Neural cell (in vitro differentiated cells): ENCODE data around the gene AOAH. TPM values are rescaled to one million over a fixed set of nuclear protein-coding genes. Genes with fewer than 3 reads are reported as not detected.
"Not testable (repeated sequence)": the region's sequence is repeated elsewhere in the genome, so short reads cannot be mapped to it uniquely, and the experiment has no call there.

Experiments
- H2AFZ ChIP-seq: fragments of 200-600, 300-800 bp; sonication (generic), shearing (Covaris generic); 2 replicates; pipeline ENCODE4 v1.6.0; 2014; ENCODE audit warnings: low read depth, mild to moderate bottlenecking, antibody characterized with exemption, low read length, moderate library complexity
- H3F3A ChIP-seq: fragments of 200-600 bp; shearing (Covaris generic); 2 replicates; pipeline ENCODE4 v1.6.1; 2016; ENCODE audit warnings: mild to moderate bottlenecking, moderate library complexity, mixed read lengths, antibody characterized with exemption, low read length; ENCODE audit not compliant: insufficient read depth, poor library complexity, severe bottlenecking
- H3K27ac ChIP-seq: fragments of 200-600, 300-800 bp; sonication (generic), shearing (Covaris generic); 2 replicates; pipeline ENCODE4 v1.5.1; 2014; ENCODE audit warnings: mild to moderate bottlenecking, low read length, moderate library complexity
- H3K27me3 ChIP-seq: fragments of 300-800, 200-600 bp; sonication (generic), shearing (Covaris generic); 2 replicates; pipeline ENCODE4 v1.6.0; 2014; ENCODE audit warnings: mild to moderate bottlenecking, low read depth, low read length, moderate library complexity; ENCODE audit not compliant: insufficient read depth
- H3K36me3 ChIP-seq: fragments of 300-800, 200-600 bp; sonication (generic), shearing (Covaris generic); 2 replicates; pipeline ENCODE4 v1.5.1; 2014; ENCODE audit warnings: mild to moderate bottlenecking, antibody characterized with exemption, low read length, moderate library complexity; ENCODE audit not compliant: insufficient read depth
- H3K4me2 ChIP-seq: fragments of 300-800, 200-600 bp; sonication (generic), shearing (Covaris generic); 2 replicates; pipeline ENCODE4 v1.6.0; 2014; ENCODE audit warnings: mild to moderate bottlenecking, low read length
- H3K4me3 ChIP-seq: fragments of 300-800, 200-600 bp; sonication (generic), shearing (Covaris generic); 2 replicates; pipeline ENCODE4 v1.5.1; 2014; ENCODE audit warnings: mild to moderate bottlenecking, low read length, moderate library complexity
- H3K79me2 ChIP-seq: fragments of 200-600 bp; shearing (Covaris generic); replicated peaks from 2 replicates; pipeline ENCODE4 v1.6.0; 2014; ENCODE audit warnings: mild to moderate bottlenecking, low read length, moderate library complexity; ENCODE audit not compliant: insufficient read depth
- H3K9ac ChIP-seq: fragments of 300-800, 200-600 bp; sonication (generic), shearing (Covaris generic); 2 replicates; pipeline ENCODE4 v1.6.1; 2016; ENCODE audit warnings: mild to moderate bottlenecking, low read length, mixed read lengths
- H3K9me2 ChIP-seq: fragments of 200-600 bp; shearing (Covaris generic); 2 replicates; pipeline ENCODE4 v1.6.1; 2016; ENCODE audit warnings: mild to moderate bottlenecking, low read length, mixed read lengths; ENCODE audit not compliant: insufficient read depth
- H3K9me3 ChIP-seq: fragments of 200-600, 300-800 bp; sonication (generic), shearing (Covaris generic); 2 replicates; pipeline ENCODE4 v1.6.1; 2016; ENCODE audit warnings: mild to moderate bottlenecking, mixed run types, low read length, moderate library complexity, mixed read lengths
- H4K20me1 ChIP-seq: fragments of 200-600 bp; shearing (Covaris generic); 2 replicates; pipeline ENCODE4 v1.6.1; 2016; ENCODE audit warnings: mild to moderate bottlenecking, mixed run types; ENCODE audit not compliant: insufficient read depth
- EP300 ChIP-seq: fragments of 450-650 bp; conservative IDR thresholded peaks from 2 replicates; pipeline ENCODE4 v1.6.1; 2014; ENCODE audit warnings: antibody characterized with exemption, mild to moderate bottlenecking, moderate library complexity; ENCODE audit not compliant: poor library complexity, severe bottlenecking
- EZH2 ChIP-seq: fragments of 200-600, 300-800 bp; shearing (Covaris generic), sonication (generic); IDR thresholded peaks from 2 replicates; pipeline ENCODE4 v1.6.1; 2014; ENCODE audit warnings: antibody characterized with exemption, low read length, borderline replicate concordance, mild to moderate bottlenecking; ENCODE audit not compliant: insufficient read depth, poor library complexity, severe bottlenecking
- MXI1 ChIP-seq: fragments of 450-650 bp; conservative IDR thresholded peaks from 2 replicates; pipeline ENCODE4 v1.6.1; 2014; ENCODE audit warnings: antibody characterized with exemption, mild to moderate bottlenecking; ENCODE audit not compliant: poor library complexity, severe bottlenecking
- POLR2AphosphoS5 ChIP-seq: IDR thresholded peaks from 2 replicates; pipeline ENCODE4 v1.6.1; 2012
- RAD21 ChIP-seq: fragments of 450-650 bp; conservative IDR thresholded peaks from 2 replicates; pipeline ENCODE4 v1.6.1; 2014; ENCODE audit warnings: antibody characterized with exemption, mild to moderate bottlenecking, moderate library complexity
- SMC3 ChIP-seq: fragments of 450-650 bp; conservative IDR thresholded peaks from 2 replicates; pipeline ENCODE4 v1.6.1; 2014; ENCODE audit warnings: antibody characterized with exemption, mild to moderate bottlenecking, moderate library complexity; ENCODE audit not compliant: poor library complexity
- TAF1 ChIP-seq: IDR thresholded peaks from 2 replicates; pipeline ENCODE4 v1.6.1; 2012; ENCODE audit warnings: low read depth
- polyA plus RNA-seq: library from polyadenylated mRNA; depleted of rRNA; stranded (reverse); fragments of >200 nt; gene quantifications from 2 replicates; pipeline ENCODE4 v1.2.3, GENCODE V29; 2014
- TF ChIP-seq, protein P1 (sequence below): fragments of 450-650 bp; IDR thresholded peaks from 2 replicates; pipeline ENCODE4 v1.5.1; 2014; ENCODE audit warnings: antibody characterized with exemption, mild to moderate bottlenecking, moderate library complexity; ENCODE audit not compliant: poor library complexity, severe bottlenecking
- TF ChIP-seq, protein P2 (sequence below): IDR thresholded peaks from 2 replicates; pipeline ENCODE4 v1.6.1; 2012; ENCODE audit warnings: borderline replicate concordance

AOAH gene
- polyA plus RNA-seq, 1 donor from 2014 or later, result 4.3 TPM

DNA sequence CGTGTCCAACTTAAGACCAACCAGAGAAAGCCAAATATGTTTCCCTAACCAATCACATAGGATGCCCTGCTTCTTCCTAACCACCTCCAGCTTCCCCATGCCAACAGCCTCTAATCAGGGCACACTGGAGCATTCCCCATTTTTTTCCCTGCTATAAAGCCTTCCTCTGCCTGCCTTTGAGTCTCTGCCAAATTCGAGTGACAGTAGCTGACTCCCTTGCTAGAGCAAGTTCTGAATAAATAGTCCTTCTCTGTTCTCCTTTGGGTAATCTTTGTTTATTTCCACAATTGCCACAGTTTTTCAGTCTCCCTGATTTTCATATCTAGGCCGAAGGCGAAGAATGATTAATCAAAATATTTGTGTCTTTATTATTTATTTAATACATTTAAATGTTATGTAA is 238.0 kb downstream of the AOAH start:
- H3K9me2 ChIP-seq, result no peaks in the 10 kb centered on the region
- no peak overlapping the region for H3K4me3 ChIP-seq
- no peak overlapping the region for H2AFZ ChIP-seq
- H3F3A ChIP-seq, result no peaks in the 10 kb centered on the region
- H4K20me1 ChIP-seq, result peaks cover 3% of the 10 kb centered on the region
- no peak overlapping the region for H3K9ac ChIP-seq
- no peak overlapping the region for H3K27ac ChIP-seq
- H3K4me2 ChIP-seq, result no peak overlapping the region
- H3K36me3 ChIP-seq, result no peaks in the 10 kb centered on the region
- TF ChIP-seq RAD21, result no peak
- no peak for TF ChIP-seq POLR2AphosphoS5
- no peak for TF ChIP-seq EP300
- TF ChIP-seq, protein P1, sequence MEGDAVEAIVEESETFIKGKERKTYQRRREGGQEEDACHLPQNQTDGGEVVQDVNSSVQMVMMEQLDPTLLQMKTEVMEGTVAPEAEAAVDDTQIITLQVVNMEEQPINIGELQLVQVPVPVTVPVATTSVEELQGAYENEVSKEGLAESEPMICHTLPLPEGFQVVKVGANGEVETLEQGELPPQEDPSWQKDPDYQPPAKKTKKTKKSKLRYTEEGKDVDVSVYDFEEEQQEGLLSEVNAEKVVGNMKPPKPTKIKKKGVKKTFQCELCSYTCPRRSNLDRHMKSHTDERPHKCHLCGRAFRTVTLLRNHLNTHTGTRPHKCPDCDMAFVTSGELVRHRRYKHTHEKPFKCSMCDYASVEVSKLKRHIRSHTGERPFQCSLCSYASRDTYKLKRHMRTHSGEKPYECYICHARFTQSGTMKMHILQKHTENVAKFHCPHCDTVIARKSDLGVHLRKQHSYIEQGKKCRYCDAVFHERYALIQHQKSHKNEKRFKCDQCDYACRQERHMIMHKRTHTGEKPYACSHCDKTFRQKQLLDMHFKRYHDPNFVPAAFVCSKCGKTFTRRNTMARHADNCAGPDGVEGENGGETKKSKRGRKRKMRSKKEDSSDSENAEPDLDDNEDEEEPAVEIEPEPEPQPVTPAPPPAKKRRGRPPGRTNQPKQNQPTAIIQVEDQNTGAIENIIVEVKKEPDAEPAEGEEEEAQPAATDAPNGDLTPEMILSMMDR, result no peak
- TF ChIP-seq TAF1, result no peak
- no peak for TF ChIP-seq EZH2
- TF ChIP-seq MXI1, result no peak
- TF ChIP-seq, protein P2, sequence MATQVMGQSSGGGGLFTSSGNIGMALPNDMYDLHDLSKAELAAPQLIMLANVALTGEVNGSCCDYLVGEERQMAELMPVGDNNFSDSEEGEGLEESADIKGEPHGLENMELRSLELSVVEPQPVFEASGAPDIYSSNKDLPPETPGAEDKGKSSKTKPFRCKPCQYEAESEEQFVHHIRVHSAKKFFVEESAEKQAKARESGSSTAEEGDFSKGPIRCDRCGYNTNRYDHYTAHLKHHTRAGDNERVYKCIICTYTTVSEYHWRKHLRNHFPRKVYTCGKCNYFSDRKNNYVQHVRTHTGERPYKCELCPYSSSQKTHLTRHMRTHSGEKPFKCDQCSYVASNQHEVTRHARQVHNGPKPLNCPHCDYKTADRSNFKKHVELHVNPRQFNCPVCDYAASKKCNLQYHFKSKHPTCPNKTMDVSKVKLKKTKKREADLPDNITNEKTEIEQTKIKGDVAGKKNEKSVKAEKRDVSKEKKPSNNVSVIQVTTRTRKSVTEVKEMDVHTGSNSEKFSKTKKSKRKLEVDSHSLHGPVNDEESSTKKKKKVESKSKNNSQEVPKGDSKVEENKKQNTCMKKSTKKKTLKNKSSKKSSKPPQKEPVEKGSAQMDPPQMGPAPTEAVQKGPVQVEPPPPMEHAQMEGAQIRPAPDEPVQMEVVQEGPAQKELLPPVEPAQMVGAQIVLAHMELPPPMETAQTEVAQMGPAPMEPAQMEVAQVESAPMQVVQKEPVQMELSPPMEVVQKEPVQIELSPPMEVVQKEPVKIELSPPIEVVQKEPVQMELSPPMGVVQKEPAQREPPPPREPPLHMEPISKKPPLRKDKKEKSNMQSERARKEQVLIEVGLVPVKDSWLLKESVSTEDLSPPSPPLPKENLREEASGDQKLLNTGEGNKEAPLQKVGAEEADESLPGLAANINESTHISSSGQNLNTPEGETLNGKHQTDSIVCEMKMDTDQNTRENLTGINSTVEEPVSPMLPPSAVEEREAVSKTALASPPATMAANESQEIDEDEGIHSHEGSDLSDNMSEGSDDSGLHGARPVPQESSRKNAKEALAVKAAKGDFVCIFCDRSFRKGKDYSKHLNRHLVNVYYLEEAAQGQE, result no peak
- no peak for TF ChIP-seq SMC3
- no peaks in the 10 kb centered on the region for H3K79me2 ChIP-seq
- H3K9me3 ChIP-seq, result no peaks in the 10 kb centered on the region
- H3K27me3 ChIP-seq, result no peaks in the 10 kb centered on the region

DNA sequence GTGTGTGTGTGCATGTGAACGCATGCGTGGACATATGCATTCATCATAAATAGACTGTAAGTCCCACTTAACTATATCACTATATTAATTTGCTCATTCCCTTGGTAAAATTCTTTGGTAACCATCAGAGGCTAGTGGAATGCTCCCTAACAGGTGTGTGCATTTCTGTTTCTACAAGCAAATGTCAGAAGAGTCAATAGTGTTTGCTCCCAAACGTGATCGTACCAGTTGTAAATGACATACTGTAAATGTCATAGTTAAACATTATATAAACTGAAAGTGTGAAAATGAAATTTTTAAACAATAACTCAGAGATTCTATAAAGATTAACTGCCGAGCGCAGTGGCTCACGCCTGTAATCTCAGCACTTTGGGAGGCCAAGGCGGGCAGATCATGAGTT is 240.0 kb downstream of the AOAH start:
- H3K27me3 ChIP-seq, result no peaks in the 10 kb centered on the region
- peaks cover 3% of the 10 kb centered on the region for H4K20me1 ChIP-seq
- no peak overlapping the region for H3K4me3 ChIP-seq
- no peak overlapping the region for H2AFZ ChIP-seq
- H3K27ac ChIP-seq, result no peak overlapping the region
- H3F3A ChIP-seq, result no peaks in the 10 kb centered on the region
- H3K79me2 ChIP-seq, result no peaks in the 10 kb centered on the region
- H3K4me2 ChIP-seq, result no peak overlapping the region
- H3K9me2 ChIP-seq, result no peaks in the 10 kb centered on the region
- TF ChIP-seq, protein P2, result no peak
- TF ChIP-seq RAD21, result no peak
- TF ChIP-seq TAF1, result no peak
- TF ChIP-seq, protein P1, result no peak
- TF ChIP-seq POLR2AphosphoS5, result no peak
- TF ChIP-seq MXI1, result no peak
- no peak for TF ChIP-seq EZH2
- TF ChIP-seq SMC3, result no peak
- no peak for TF ChIP-seq EP300
- H3K9me3 ChIP-seq, result no peaks in the 10 kb centered on the region
- H3K36me3 ChIP-seq, result no peaks in the 10 kb centered on the region
- no peak overlapping the region for H3K9ac ChIP-seq

DNA sequence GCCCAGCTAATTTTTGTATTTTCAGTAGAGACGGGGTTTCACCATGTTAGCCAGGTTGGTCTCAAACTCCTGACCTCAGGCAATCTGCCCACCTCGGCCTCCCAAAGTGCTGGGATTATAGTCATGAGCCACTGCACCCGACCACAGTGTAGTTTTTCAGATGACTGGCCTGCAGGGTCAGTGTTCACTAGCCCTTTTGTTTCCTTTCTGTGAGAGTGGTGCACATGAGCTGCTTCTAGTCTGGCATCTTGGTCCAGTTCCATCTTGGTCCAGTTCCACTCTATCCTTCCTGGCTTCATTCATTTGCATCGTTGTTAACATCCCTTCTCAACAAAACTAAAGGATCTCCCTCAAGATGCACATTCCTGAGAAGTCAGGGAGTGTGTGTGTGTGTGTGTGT is 240.4 kb downstream of the AOAH start:
- not testable (repeated sequence) for H3K9me2 ChIP-seq, H3K79me2 ChIP-seq, H2AFZ ChIP-seq, H3K27me3 ChIP-seq, H3K9ac ChIP-seq, H3K4me2 ChIP-seq, H4K20me1 ChIP-seq, H3K36me3 ChIP-seq, H3F3A ChIP-seq, H3K9me3 ChIP-seq, H3K27ac ChIP-seq, H3K4me3 ChIP-seq
